Ovary (tissue), 3 donors: Measurements from ENCODE around the gene DIP2C.

ENCODE experiments used
- CTCF ChIP-seq, 3 donors: fragments of 450-650 bp in 2 of 3; fragments of 200-600 bp in 1 of 3; IDR thresholded peaks; one replicate each; pipeline versions ENCODE4 v1.5.1 to v1.8.0; 2016 to 2022; ENCODE audit warnings: antibody characterized with exemption in 3 of 3, mild to moderate bottlenecking in 1 of 3
- EP300 ChIP-seq: sonication (generic); formaldehyde crosslinking; IDR thresholded peaks from one replicate; pipeline ENCODE4 v1.6.1; 2017; ENCODE audit warnings: antibody characterized with exemption
- POLR2A ChIP-seq: fragments of 450-650 bp; IDR thresholded peaks from one replicate; pipeline ENCODE4 v1.6.1; 2017; ENCODE audit warnings: antibody characterized with exemption, mild to moderate bottlenecking, moderate library complexity
- donor health status: DM: no; HTN: no; CAD: no.

- TF ChIP-seq CTCF (IDR thresholded peaks at IDR 0.05) (no peak), POLR2A (no peak), EP300 (no peak)
These were observed 320.8 kb downstream of the DIP2C start for GRCh38 chr10:368579-369220.
